ENCODE results near the gene MSI2. TPM values are rescaled to one million over a fixed set of nuclear protein-coding genes. Genes with fewer than 3 reads are reported as not detected.

MSI2 gene
- total and polyA plus RNA-seq, 12 donors = 32.6 to 411 (median 148) TPM

- no peak for DNase-seq
- H3K36me3 ChIP-seq (replicated peaks in 1 of 2) = no peaks in the 10 kb centered on the region
- H3K27ac ChIP-seq = peak overlapping the region in 4 of 5 donors; percentile 29 to 96 (median 80)
- H3K4me1 ChIP-seq (replicated peaks in 1 of 2) = peaks cover 39 to 55% of the 10 kb centered on the region in 2 donors
- WGBS, 4 donors = 59 to 69% (median 64%) methylated on average over 2 of the region's 2 CpGs
- no peaks in the 10 kb centered on the region for H3K9me3 ChIP-seq (replicated peaks in 1 of 3)
- TF ChIP-seq POLR2A (IDR thresholded peaks at IDR 0.05) = no peak
- TF ChIP-seq, protein P1, sequence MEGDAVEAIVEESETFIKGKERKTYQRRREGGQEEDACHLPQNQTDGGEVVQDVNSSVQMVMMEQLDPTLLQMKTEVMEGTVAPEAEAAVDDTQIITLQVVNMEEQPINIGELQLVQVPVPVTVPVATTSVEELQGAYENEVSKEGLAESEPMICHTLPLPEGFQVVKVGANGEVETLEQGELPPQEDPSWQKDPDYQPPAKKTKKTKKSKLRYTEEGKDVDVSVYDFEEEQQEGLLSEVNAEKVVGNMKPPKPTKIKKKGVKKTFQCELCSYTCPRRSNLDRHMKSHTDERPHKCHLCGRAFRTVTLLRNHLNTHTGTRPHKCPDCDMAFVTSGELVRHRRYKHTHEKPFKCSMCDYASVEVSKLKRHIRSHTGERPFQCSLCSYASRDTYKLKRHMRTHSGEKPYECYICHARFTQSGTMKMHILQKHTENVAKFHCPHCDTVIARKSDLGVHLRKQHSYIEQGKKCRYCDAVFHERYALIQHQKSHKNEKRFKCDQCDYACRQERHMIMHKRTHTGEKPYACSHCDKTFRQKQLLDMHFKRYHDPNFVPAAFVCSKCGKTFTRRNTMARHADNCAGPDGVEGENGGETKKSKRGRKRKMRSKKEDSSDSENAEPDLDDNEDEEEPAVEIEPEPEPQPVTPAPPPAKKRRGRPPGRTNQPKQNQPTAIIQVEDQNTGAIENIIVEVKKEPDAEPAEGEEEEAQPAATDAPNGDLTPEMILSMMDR (IDR thresholded peaks at IDR 0.05) = no peak
- no peaks in the 10 kb centered on the region for H3K27me3 ChIP-seq
- intact Hi-C loops (cut with DNase I) = no loop called here
- H3K4me3 ChIP-seq = no peak overlapping the region
Observed at GRCh38 chr17:57662041-57662440, 405.7 kb downstream of the MSI2 start.

DNA sequence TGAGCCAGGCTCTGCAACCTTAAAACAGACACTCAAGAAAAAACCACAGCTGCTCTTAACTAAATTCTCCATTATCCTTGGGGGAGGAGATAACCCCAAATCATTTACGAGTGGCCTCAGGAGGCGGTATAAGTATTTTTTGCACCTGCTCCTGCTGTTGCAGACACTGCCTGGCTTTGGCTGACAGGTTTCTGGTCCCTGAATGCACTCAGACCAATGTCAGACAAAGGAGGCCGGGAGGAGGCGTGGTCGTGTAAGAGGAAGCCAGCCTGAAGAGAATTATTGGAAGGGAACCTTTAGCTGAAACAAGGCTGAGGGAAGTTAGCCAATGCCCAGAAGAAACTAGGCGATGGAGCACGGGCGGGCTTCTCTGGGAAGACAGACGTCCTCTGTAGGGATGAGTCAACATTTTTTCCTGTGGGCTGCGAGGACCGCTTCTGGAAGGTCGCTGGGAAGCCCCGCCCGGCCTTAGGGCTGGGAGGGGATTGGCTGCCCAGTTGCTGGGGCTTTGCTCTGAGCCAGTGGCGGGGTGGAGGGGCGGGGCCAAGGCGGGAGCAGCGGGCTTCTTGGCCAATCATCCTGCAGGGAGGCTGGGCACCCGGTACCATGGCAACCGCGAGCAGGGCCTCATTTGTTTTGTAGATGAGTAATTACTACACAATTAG is 406.5 kb downstream of the MSI2 start:
- Histone ChIP-seq H3K27me3 (no peaks in the 10 kb centered on the region), H3K4me3 (no peak overlapping the region), H3K4me1 (replicated peaks in 1 of 2) (peaks cover 47 to 62% of the 10 kb centered on the region in 2 donors), H3K9me3 (replicated peaks in 1 of 3) (no peaks in the 10 kb centered on the region), H3K27ac (peak overlapping the region; percentile 76 to 96 (median 85)), H3K36me3 (replicated peaks in 1 of 2) (no peaks in the 10 kb centered on the region)
- intact Hi-C loops (cut with DNase I) = no loop called here
- WGBS, 4 donors = 9 to 15% (median 12%) methylated on average over 18 to 21 of the region's 21 CpGs
- DNase-seq = peak; percentile 99 to 100 (median 100)
- peak; percentile 21 to 61 for TF ChIP-seq POLR2A (IDR thresholded peaks at IDR 0.05)
- TF ChIP-seq, protein P1 (IDR thresholded peaks at IDR 0.05) = peak in 3 of 6 experiments; percentile 10 to 14 (median 11)

GRCh38 chr17:57663326-57664070 is 407.2 kb downstream of the MSI2 start:
- H3K4me3 ChIP-seq = peak overlapping the region in 1 of 4 donors; percentile 31
- peak in 1 of 2 donors; percentile 36 for TF ChIP-seq POLR2A (IDR thresholded peaks at IDR 0.05)
- TF ChIP-seq, protein P1 (IDR thresholded peaks at IDR 0.05) = no peak
- WGBS, 4 donors = 44 to 47% (median 46%) methylated on average over 14 of the region's 14 CpGs
- no peaks in the 10 kb centered on the region for H3K36me3 ChIP-seq (replicated peaks in 1 of 2)
- H3K27ac ChIP-seq = peak overlapping the region; percentile 76 to 96 (median 85)
- DNase-seq = peak; percentile 47 to 79 (median 63)
- intact Hi-C loops (cut with DNase I) = no loop called here
- H3K9me3 ChIP-seq (replicated peaks in 1 of 3) = no peaks in the 10 kb centered on the region
- H3K27me3 ChIP-seq = no peaks in the 10 kb centered on the region
- peaks cover 47 to 62% of the 10 kb centered on the region in 2 donors for H3K4me1 ChIP-seq (replicated peaks in 1 of 2)

DNA sequence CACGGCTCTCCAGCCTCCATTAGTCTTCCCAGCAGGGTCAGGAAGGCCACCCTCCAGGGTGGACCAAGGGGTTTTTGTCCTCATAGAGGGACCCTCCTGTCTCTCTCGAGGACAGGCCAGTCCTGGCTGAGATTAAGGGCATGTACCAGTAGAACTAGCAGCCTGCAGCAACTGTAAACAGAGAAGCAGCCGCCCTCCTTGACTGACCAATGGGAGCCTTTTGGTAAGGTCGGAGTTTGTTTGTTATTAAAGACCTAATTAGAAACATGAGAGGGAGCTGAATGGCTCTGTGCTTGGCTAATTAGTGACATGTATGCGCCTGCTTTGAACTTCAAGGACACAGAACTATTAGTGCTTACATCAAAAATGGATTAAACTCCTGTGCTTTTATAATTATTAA is 408.8 kb downstream of the MSI2 start:
- TF ChIP-seq, protein P1 (IDR thresholded peaks at IDR 0.05) = no peak
- no peak for TF ChIP-seq POLR2A (IDR thresholded peaks at IDR 0.05)
- H3K4me1 ChIP-seq (replicated peaks in 1 of 2) = peaks cover 47 to 62% of the 10 kb centered on the region in 2 donors
- no peaks in the 10 kb centered on the region for H3K27me3 ChIP-seq
- no peaks in the 10 kb centered on the region for H3K36me3 ChIP-seq (replicated peaks in 1 of 2)
- 25 to 46% (median 39%) methylated on average over 4 to 5 of the region's 5 CpGs for WGBS, 4 donors
- H3K9me3 ChIP-seq (replicated peaks in 1 of 3) = no peaks in the 10 kb centered on the region
- peak in 6 of 7 donors; percentile 11 to 63 (median 25) for DNase-seq
- H3K4me3 ChIP-seq = no peak overlapping the region
- H3K27ac ChIP-seq = peak overlapping the region; percentile 45 to 96 (median 78)
- intact Hi-C loops (cut with DNase I) = no loop called here

Data from adrenal gland (tissue), 12 donors.